Psoas muscle (tissue), 8 donors: ENCODE measurements around the gene CYP2C9. TPM values are rescaled to one million over a fixed set of nuclear protein-coding genes. Genes with fewer than 3 reads are reported as not detected.

ENCODE experiments used
- ATAC-seq, 4 donors: fragments of 200-7000 bp; cut with Tn5 transposase; one replicate each; pipeline ENCODE4 v1.9.1; 2020; ENCODE audit warnings: moderate library complexity in 3 of 4, mild to moderate bottlenecking in 2 of 4
- DNase-seq, 2 donors: peaks; one replicate each; pipeline ENCODE4 v3.0.0-alpha.2; 2020
- H3K27ac ChIP-seq: fragments of 200-600 bp; one replicate; pipeline ENCODE4 v1.8.0; 2022
- H3K27me3 ChIP-seq, 3 donors: fragments of 200-600 bp in 1 of 3; one replicate each; pipeline versions ENCODE4 v1.6.1 to v1.8.0; 2013 to 2022; ENCODE audit warnings: low read length in 2 of 3, mild to moderate bottlenecking in 2 of 3, moderate library complexity in 1 of 3; ENCODE audit not compliant: insufficient read depth in 3 of 3
- H3K36me3 ChIP-seq, 2 donors: fragments of 200-600 bp in 1 of 2; one replicate each; pipeline versions ENCODE4 v1.6.1 to v1.8.0; 2013 to 2022; ENCODE audit warnings: low read depth in 1 of 2, mild to moderate bottlenecking in 1 of 2, moderate library complexity in 1 of 2; ENCODE audit not compliant: insufficient read depth in 1 of 2
- H3K4me1 ChIP-seq: fragments of 200-600 bp; one replicate; pipeline ENCODE4 v1.8.0; 2022
- H3K4me3 ChIP-seq: fragments of 200-600 bp; one replicate; pipeline ENCODE4 v1.8.0; 2022; ENCODE audit warnings: mild to moderate bottlenecking
- H3K9me3 ChIP-seq: fragments of 200-600 bp; one replicate; pipeline ENCODE4 v1.8.0; 2022
- WGBS, 3 donors: extraction: QIAGEN DNeasy Blood & Tissue Kit; methylation state at CpG; one replicate each; pipeline versions ENCODE4 v1.1.6 to v1.1.7; 2013; 5-methylcytosine and 5-hydroxymethylcytosine counted together
- intact Hi-C, 2 donors: fragments of 100-400 bp; cut with DNase I; formaldehyde crosslinking; loops; one replicate each; pipeline versions ENCODE4 v1.11.0 to v1.14.2; 2022
- polyA plus RNA-seq, 3 donors: library from polyadenylated mRNA; stranded (reverse); fragments of 200-250 nt; gene quantifications; one replicate each; pipeline ENCODE4 v1.2.3, GENCODE V29; 2013
- total RNA-seq, 4 donors: library from RNA; stranded (reverse); fragmentation: NEBNext Ultra II Directional in 2 of 4; extraction: Animal tissue kit (Norgen Biotek cat#: 25700) in 2 of 4; gene quantifications; one replicate each; pipeline versions ENCODE4 v1.2.1 to v1.2.4, GENCODE V29; 2021 to 2023
- TF ChIP-seq, protein P1 (sequence below): fragments of 200-600 bp; IDR thresholded peaks from one replicate; pipeline ENCODE4 v1.8.0; 2022; ENCODE audit warnings: antibody characterized with exemption
- donor health status: healthy with polysubstance abuse.
- donor health status: DM: no; HTN: no; CAD: no; lungs with moderate emphysema.
- donor health status: Bipolar disorder and iron deficiency.
- donor health status: healthy.
- donor health status: DM: yes; HTN: yes; CAD: no.
- donor health status: DM: no; HTN: no; CAD: no.
- donor health status: DM: no; HTN: no; CAD: no.
- donor health status: DM: yes; HTN: yes; CAD: no.

Gene CYP2C9
- total and polyA plus RNA-seq, 7 donors = 0.08 to 0.54 (median 0.26) TPM; not detected in 4

DNA sequence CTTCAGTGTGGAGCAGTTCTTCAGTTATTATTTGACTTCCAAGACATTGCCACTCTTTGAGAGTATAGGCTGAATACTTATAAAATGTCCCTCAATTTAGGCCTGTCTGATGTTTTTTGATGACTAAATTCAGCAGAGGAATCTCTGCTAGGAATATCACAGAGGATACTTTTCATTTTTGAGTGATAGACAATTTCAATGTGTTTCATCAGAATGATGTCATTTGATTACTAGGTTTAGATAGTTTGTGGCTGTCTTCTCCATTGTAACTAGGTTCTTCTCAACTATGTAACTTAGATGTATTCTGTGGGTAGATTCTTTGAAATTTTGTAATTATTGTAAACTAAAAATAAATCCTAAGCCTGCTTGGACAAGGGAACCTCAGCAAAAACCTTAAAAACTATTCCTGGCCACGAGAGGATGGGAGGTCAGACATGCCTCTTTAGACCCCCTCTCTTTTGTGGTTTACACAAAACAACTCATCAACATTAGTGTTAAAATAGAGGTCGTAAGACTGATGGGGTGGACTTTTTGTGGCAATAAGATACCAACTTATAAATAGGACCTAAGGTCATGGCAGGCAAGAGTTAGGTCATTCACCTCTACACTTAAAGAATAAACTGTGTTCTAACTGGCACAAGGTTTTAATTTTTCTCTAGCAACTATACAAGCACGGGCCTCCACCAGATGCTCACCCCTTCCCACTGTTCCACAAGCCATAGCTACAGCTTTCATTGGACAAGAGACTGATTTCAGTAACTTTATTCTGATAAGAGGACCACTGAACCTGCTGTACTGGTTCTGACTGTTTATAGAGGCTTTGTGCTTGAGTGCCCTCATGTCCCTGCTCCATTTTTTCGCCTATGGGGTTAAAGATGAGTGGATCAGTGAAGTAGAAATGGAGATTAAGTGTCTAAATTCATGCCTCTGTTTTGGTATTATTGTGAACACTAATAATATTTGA lies 97.2 kb downstream of the CYP2C9 start:
- no peaks in the 10 kb centered on the region for H3K27me3 ChIP-seq
- no peak overlapping the region for H3K27ac ChIP-seq
- H3K9me3 ChIP-seq = no peaks in the 10 kb centered on the region
- ATAC-seq (no peak), DNase-seq (no peak)
- intact Hi-C loops = no loop called here
- whole genome bisulfite sequencing, 3 donors = 45 to 49% (median 47%) methylated on average over 4 of the region's 4 CpGs
- no peak overlapping the region for H3K4me3 ChIP-seq
- no peaks in the 10 kb centered on the region for H3K36me3 ChIP-seq
- no peaks in the 10 kb centered on the region for H3K4me1 ChIP-seq
- TF ChIP-seq, protein P1, sequence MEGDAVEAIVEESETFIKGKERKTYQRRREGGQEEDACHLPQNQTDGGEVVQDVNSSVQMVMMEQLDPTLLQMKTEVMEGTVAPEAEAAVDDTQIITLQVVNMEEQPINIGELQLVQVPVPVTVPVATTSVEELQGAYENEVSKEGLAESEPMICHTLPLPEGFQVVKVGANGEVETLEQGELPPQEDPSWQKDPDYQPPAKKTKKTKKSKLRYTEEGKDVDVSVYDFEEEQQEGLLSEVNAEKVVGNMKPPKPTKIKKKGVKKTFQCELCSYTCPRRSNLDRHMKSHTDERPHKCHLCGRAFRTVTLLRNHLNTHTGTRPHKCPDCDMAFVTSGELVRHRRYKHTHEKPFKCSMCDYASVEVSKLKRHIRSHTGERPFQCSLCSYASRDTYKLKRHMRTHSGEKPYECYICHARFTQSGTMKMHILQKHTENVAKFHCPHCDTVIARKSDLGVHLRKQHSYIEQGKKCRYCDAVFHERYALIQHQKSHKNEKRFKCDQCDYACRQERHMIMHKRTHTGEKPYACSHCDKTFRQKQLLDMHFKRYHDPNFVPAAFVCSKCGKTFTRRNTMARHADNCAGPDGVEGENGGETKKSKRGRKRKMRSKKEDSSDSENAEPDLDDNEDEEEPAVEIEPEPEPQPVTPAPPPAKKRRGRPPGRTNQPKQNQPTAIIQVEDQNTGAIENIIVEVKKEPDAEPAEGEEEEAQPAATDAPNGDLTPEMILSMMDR = no peak

- Histone ChIP-seq H3K4me3 (no peak overlapping the region), H3K27ac (no peak overlapping the region), H3K36me3 (no peaks in the 10 kb centered on the region), H3K27me3 (no peaks in the 10 kb centered on the region), H3K9me3 (no peaks in the 10 kb centered on the region), H3K4me1 (no peaks in the 10 kb centered on the region)
- DNase-seq (no peak), ATAC-seq (no peak)
- intact Hi-C loops = no loop called here
- TF ChIP-seq, protein P1 = no peak
- WGBS, 3 donors = 74 to 86% (median 84%) methylated on average over 2 of the region's 2 CpGs
Measured at GRCh38 chr10:95039281-95039680, 100.8 kb downstream of the CYP2C9 start.

Other genes starting within 250 kb of the CYP2C9 start
- gene CYP2C19, start 176.0 kb upstream of the CYP2C9 start, total RNA-seq = under 1 TPM in 1 of 4 donors, not detected in 3; 0.15 TPM
- gene CYP2C19, start 176.0 kb upstream of the CYP2C9 start, polyA plus RNA-seq = under 1 TPM in 1 of 3 donors, not detected in 2; 0.04 TPM
- under 1 TPM in 1 of 4 donors, not detected in 3; 0.38 TPM for gene CYP2C8, start 130.8 kb downstream of the CYP2C9 start, total RNA-seq
- gene CYP2C8, start 130.8 kb downstream of the CYP2C9 start, polyA plus RNA-seq = under 1 TPM in 2 of 3 donors, not detected in 1; 0.06 to 0.07 TPM